ENCODE results near the gene ANAPC10.

DNA sequence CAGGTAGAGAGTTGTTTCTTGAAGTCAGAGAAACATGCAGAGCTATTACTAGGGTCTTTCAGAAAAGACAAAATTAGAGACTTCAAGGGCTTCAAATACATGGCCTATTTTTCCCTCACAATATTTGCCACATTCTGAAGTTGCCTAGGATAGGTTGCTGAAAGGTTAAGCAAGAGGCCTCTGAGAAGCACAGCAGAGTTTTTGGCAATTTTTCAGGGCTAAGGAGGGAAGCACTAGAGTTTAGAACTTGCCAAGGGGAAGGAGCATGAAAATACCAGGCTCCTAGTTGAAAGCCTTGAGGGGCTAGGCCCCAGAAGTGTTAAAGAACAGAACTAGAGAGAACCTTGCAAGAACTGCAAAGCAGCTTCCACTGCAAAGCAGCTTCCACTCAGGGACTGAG is 86.4 kb downstream of the ANAPC10 start:
- TF ChIP-seq, protein P1, sequence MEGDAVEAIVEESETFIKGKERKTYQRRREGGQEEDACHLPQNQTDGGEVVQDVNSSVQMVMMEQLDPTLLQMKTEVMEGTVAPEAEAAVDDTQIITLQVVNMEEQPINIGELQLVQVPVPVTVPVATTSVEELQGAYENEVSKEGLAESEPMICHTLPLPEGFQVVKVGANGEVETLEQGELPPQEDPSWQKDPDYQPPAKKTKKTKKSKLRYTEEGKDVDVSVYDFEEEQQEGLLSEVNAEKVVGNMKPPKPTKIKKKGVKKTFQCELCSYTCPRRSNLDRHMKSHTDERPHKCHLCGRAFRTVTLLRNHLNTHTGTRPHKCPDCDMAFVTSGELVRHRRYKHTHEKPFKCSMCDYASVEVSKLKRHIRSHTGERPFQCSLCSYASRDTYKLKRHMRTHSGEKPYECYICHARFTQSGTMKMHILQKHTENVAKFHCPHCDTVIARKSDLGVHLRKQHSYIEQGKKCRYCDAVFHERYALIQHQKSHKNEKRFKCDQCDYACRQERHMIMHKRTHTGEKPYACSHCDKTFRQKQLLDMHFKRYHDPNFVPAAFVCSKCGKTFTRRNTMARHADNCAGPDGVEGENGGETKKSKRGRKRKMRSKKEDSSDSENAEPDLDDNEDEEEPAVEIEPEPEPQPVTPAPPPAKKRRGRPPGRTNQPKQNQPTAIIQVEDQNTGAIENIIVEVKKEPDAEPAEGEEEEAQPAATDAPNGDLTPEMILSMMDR (IDR thresholded peaks at IDR 0.05): no peak
- no peak for TF ChIP-seq POLR2AphosphoS5 (IDR thresholded peaks at IDR 0.05)
- TF ChIP-seq POLR2A (IDR thresholded peaks at IDR 0.05): no peak

Data from sigmoid colon (tissue), 4 donors.